Activated CD4-positive, CD25-positive, alpha-beta regulatory T cell (primary cell): Measurements from ENCODE around the gene PPP1R2B.
"Not testable (repeated sequence)": the region's sequence is repeated elsewhere in the genome, so short reads cannot be mapped to it uniquely, and the experiment has no call there.

Experiments used
- DNase-seq, 4 experiments: peaks; one replicate each; lab custom pipeline; 2025; lab: John Stamatoyannopoulos, UW

Gene PPP1R2B

GRCh38 chr5:156850206-156850751, at the start of gene PPP1R2B:
Gene PPP1R2B, plus strand, starts transcription at chr5:156850295. Its CDS starts 268 bp downstream, at chr5:156850563.
- DNase-seq, result no peak

GRCh38 chr5:156800929-156801328, 49.2 kb upstream of the PPP1R2B start:
- no peak for DNase-seq

GRCh38 chr5:156802501-156802900, 47.6 kb upstream of the PPP1R2B start:
- no peak for DNase-seq

- no peak for DNase-seq
Observed at GRCh38 chr5:156803404-156803803, 46.7 kb upstream of the PPP1R2B start.

- DNase-seq, result no peak
Observed at GRCh38 chr5:156812959-156813358, 37.1 kb upstream of the PPP1R2B start.

GRCh38 chr5:156815988-156816599, 34.0 kb upstream of the PPP1R2B start:
- DNase-seq, result no peak

- no peak for DNase-seq
Observed at GRCh38 chr5:156819537-156819936, 30.6 kb upstream of the PPP1R2B start.

- DNase-seq, result no peak
Observed at GRCh38 chr5:156819967-156820581, 30.0 kb upstream of the PPP1R2B start.

- DNase-seq, result no peak
Observed at GRCh38 chr5:156824241-156824640, 25.9 kb upstream of the PPP1R2B start.

- DNase-seq, result no peak
Observed at GRCh38 chr5:156824800-156825199, 25.3 kb upstream of the PPP1R2B start.

GRCh38 chr5:156825688-156826087, 24.4 kb upstream of the PPP1R2B start:
- DNase-seq, result no peak

- no peak for DNase-seq
Observed at GRCh38 chr5:156826150-156826549, 23.9 kb upstream of the PPP1R2B start.

- no peak for DNase-seq
Observed at GRCh38 chr5:156834916-156835315, 15.2 kb upstream of the PPP1R2B start.

- DNase-seq, result no peak
Observed at GRCh38 chr5:156835905-156836304, 14.2 kb upstream of the PPP1R2B start.

- DNase-seq, result no peak
Observed at GRCh38 chr5:156836846-156837245, 13.2 kb upstream of the PPP1R2B start.

- DNase-seq, result no peak
Observed at GRCh38 chr5:156838961-156839360, 11.1 kb upstream of the PPP1R2B start.

GRCh38 chr5:156841737-156842136, 8.4 kb upstream of the PPP1R2B start:
- DNase-seq, result no peak

- DNase-seq, result no peak
Observed at GRCh38 chr5:156846914-156847313, 3.2 kb upstream of the PPP1R2B start.

- DNase-seq, result not testable (repeated sequence)
Observed at GRCh38 chr5:156848447-156848846, 1.6 kb upstream of the PPP1R2B start.

GRCh38 chr5:156851880-156852279, 1.8 kb downstream of the PPP1R2B start:
- DNase-seq, result no peak

GRCh38 chr5:156853055-156853454, 3.0 kb downstream of the PPP1R2B start:
- not testable (repeated sequence) for DNase-seq

GRCh38 chr5:156865427-156865826, 15.3 kb downstream of the PPP1R2B start:
- no peak for DNase-seq

GRCh38 chr5:156870498-156870839, 20.4 kb downstream of the PPP1R2B start:
- DNase-seq, result no peak

GRCh38 chr5:156871212-156871611, 21.1 kb downstream of the PPP1R2B start:
- no peak for DNase-seq
